IMR-90 (cell line): ENCODE data around the gene GMCL2.

Source experiments
- BHLHE40 ChIP-seq: fragments of 150-350 bp; IDR thresholded peaks from 2 replicates; pipeline ENCODE4 v1.6.1; 2016; ENCODE audit warnings: mild to moderate bottlenecking, low read depth, low read length
- CEBPB ChIP-seq: IDR thresholded peaks from 2 replicates; pipeline ENCODE4 v1.6.1; 2012; ENCODE audit warnings: low read depth, low read length, improper control_type of control experiment
- CTCF ChIP-seq: conservative IDR thresholded peaks from 2 replicates; pipeline ENCODE4 v1.5.1; 2012; ENCODE audit warnings: mild to moderate bottlenecking, low read depth, low read length, improper control_type of control experiment
- FOS ChIP-seq: fragments of 150-350 bp; IDR thresholded peaks from 2 replicates; pipeline ENCODE4 v1.6.1; 2016; ENCODE audit warnings: low read depth, low read length
- MAFK ChIP-seq: IDR thresholded peaks from 2 replicates; pipeline ENCODE4 v1.6.1; 2012; ENCODE audit warnings: low read depth, low read length, improper control_type of control experiment
- MXI1 ChIP-seq: IDR thresholded peaks from 2 replicates; pipeline ENCODE4 v1.6.1; 2012; ENCODE audit warnings: low read depth, mild to moderate bottlenecking, low read length, moderate library complexity, borderline replicate concordance
- POLR2A ChIP-seq: IDR thresholded peaks from 2 replicates; pipeline ENCODE4 v1.6.1; 2012; ENCODE audit warnings: mild to moderate bottlenecking, low read depth, low read length
- RAD21 ChIP-seq: IDR thresholded peaks from 2 replicates; pipeline ENCODE4 v1.6.1; 2012; ENCODE audit warnings: low read length, improper control_type of control experiment
- RFX5 ChIP-seq: IDR thresholded peaks from 2 replicates; pipeline ENCODE4 v1.8.0; 2012; ENCODE audit warnings: low read depth, mild to moderate bottlenecking, low read length, moderate library complexity
- TF ChIP-seq, protein P1 (sequence below): fragments of 150-350 bp; IDR thresholded peaks from 2 replicates; pipeline ENCODE4 v1.6.1; 2017; ENCODE audit warnings: mild to moderate bottlenecking, antibody characterized with exemption, low read length, low read depth

- TF ChIP-seq RFX5 (no peak), MAFK (no peak), CTCF (no peak), RAD21 (no peak), POLR2A (no peak), CEBPB (no peak), MXI1 (no peak), BHLHE40 (no peak), FOS (no peak)
- TF ChIP-seq, protein P1, sequence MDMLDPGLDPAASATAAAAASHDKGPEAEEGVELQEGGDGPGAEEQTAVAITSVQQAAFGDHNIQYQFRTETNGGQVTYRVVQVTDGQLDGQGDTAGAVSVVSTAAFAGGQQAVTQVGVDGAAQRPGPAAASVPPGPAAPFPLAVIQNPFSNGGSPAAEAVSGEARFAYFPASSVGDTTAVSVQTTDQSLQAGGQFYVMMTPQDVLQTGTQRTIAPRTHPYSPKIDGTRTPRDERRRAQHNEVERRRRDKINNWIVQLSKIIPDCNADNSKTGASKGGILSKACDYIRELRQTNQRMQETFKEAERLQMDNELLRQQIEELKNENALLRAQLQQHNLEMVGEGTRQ: no peak
Measured at GRCh38 chr5:178205749-178206047, 18.5 kb upstream of the GMCL2 start.
